B cell (primary cell): ENCODE results near the gene CAMSAP2.

Experiments
- EZH2 ChIP-seq: IDR thresholded peaks from 2 replicates; pipeline ENCODE4 v1.6.1; 2012; ENCODE audit warnings: borderline replicate concordance, low read depth, mild to moderate bottlenecking, moderate library complexity, low read length; ENCODE audit not compliant: insufficient read depth, poor library complexity, severe bottlenecking
- TF ChIP-seq, protein P1 (sequence below): fragments of 200-600 bp; IDR thresholded peaks from one replicate; pipeline ENCODE4 v1.8.0; 2022; ENCODE audit warnings: antibody characterized with exemption, mild to moderate bottlenecking

DNA sequence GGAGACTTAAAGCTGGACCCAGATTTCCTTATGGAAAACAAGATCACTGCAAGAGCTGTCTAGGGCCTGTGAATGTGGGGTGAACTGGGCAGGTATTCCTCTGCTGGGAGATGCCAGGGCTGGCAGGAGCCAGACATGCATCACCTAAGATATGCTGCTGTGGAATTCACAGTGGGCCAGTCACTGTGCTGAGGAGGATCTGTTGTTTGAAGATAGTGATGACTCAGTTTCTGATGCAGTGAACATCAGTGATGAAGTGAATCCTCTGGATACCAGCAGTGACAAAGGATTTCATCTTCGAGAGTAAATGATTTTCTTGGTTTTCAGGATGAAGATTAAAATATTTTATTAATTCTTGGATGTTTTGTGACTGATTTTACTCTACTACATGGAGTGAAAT lies 29.9 kb upstream of the CAMSAP2 start:
- TF ChIP-seq, protein P1, sequence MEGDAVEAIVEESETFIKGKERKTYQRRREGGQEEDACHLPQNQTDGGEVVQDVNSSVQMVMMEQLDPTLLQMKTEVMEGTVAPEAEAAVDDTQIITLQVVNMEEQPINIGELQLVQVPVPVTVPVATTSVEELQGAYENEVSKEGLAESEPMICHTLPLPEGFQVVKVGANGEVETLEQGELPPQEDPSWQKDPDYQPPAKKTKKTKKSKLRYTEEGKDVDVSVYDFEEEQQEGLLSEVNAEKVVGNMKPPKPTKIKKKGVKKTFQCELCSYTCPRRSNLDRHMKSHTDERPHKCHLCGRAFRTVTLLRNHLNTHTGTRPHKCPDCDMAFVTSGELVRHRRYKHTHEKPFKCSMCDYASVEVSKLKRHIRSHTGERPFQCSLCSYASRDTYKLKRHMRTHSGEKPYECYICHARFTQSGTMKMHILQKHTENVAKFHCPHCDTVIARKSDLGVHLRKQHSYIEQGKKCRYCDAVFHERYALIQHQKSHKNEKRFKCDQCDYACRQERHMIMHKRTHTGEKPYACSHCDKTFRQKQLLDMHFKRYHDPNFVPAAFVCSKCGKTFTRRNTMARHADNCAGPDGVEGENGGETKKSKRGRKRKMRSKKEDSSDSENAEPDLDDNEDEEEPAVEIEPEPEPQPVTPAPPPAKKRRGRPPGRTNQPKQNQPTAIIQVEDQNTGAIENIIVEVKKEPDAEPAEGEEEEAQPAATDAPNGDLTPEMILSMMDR: no peak
- TF ChIP-seq EZH2: no peak
